K562 (cell line): ENCODE results near the gene C1orf105. TPM values are rescaled to one million over a fixed set of nuclear protein-coding genes. Genes with fewer than 3 reads are reported as not detected.

Source experiments
- CHD2 ChIP-seq: IDR thresholded peaks from 2 replicates; pipeline ENCODE4 v1.6.1; 2011; ENCODE audit warnings: low read depth, low read length
- FOSL1 ChIP-seq: fragments of 200-800 bp; sonication (Bioruptor generic); conservative IDR thresholded peaks from 2 replicates; pipeline ENCODE4 v1.6.1; 2016; ENCODE audit warnings: missing genetic modification characterization, missing compliant biosample characterization
- FOXK2 ChIP-seq, 2 experiments: fragments of 450-650 bp; IDR thresholded peaks in 1 of 2; conservative IDR thresholded peaks in 1 of 2; 2 replicates each; pipeline ENCODE4 v1.6.1; 2016; ENCODE audit warnings: low read depth in 2 of 2, mild to moderate bottlenecking in 1 of 2
- HDAC2 ChIP-seq: fragments of 450-650 bp; IDR thresholded peaks from 2 replicates; pipeline ENCODE4 v1.6.1; 2016; ENCODE audit warnings: mild to moderate bottlenecking
- JUND ChIP-seq, 2 experiments: IDR thresholded peaks; 2 replicates in 1 of 2; 3 replicates in 1 of 2; pipeline ENCODE4 v1.6.1; 2011; ENCODE audit warnings: borderline replicate concordance in 2 of 2, low read depth in 2 of 2, low read length in 2 of 2, improper control_type of control experiment in 1 of 2, missing biosample characterization in 1 of 2, missing genetic modification characterization in 1 of 2, missing genetic modification reagents in 1 of 2
- MCM7 ChIP-seq, 2 experiments: fragments of 450-650 bp; IDR thresholded peaks; 2 replicates each; pipeline ENCODE4 v1.6.1; 2016 to 2018
- MECOM ChIP-seq: fragments of 250-450 bp; sonication (Bioruptor Pico); IDR thresholded peaks from 2 replicates; pipeline ENCODE4 v1.8.0; 2022; ENCODE audit warnings: inconsistent platforms
- MEIS2 ChIP-seq: fragments of 450-650 bp; IDR thresholded peaks from 2 replicates; pipeline ENCODE4 v1.6.1; 2014; ENCODE audit warnings: mild to moderate bottlenecking; ENCODE audit not compliant: partially characterized antibody
- MTF1 ChIP-seq: fragments of 250-450 bp; sonication (Bioruptor Pico); IDR thresholded peaks from 2 replicates; pipeline ENCODE4 v1.9.0; 2021; ENCODE audit warnings: moderate library complexity, mild to moderate bottlenecking, inconsistent platforms, borderline replicate concordance
- NFRKB ChIP-seq: fragments of 450-650 bp; IDR thresholded peaks from 2 replicates; pipeline ENCODE4 v1.6.1; 2016; ENCODE audit warnings: low read depth
- SMARCA4 ChIP-seq: fragments of 450-650 bp; IDR thresholded peaks from 2 replicates; pipeline ENCODE4 v1.6.1; 2016
- SPI1 ChIP-seq: IDR thresholded peaks from 2 replicates; pipeline ENCODE4 v1.6.1; 2011; ENCODE audit warnings: low read depth, low read length, control low read depth, borderline replicate concordance
- TCF7 ChIP-seq: sonication (generic); IDR thresholded peaks from 2 replicates; pipeline ENCODE4 v1.6.1; 2016; ENCODE audit warnings: antibody characterized with exemption, borderline replicate concordance
- TEAD1 ChIP-seq, 2 experiments: fragments of 450-650 bp in 1 of 2; sonication (generic) in 1 of 2; formaldehyde crosslinking; IDR thresholded peaks; 2 replicates each; pipeline versions ENCODE4 v1.4.0 to v1.8.0; 2020 to 2022; ENCODE audit warnings: mild to moderate bottlenecking in 2 of 2, missing genetic modification reagents in 1 of 2
- TRIM24 ChIP-seq, 2 experiments: fragments of 450-650 bp; IDR thresholded peaks; 2 replicates each; pipeline ENCODE4 v1.6.1; 2016
- YY1 ChIP-seq, 3 experiments: IDR thresholded peaks; 2 replicates each; pipeline ENCODE4 v1.6.1; 2011; ENCODE audit warnings: low read length in 2 of 3, mild to moderate bottlenecking in 2 of 3, moderate library complexity in 2 of 3, borderline replicate concordance in 1 of 3, control low read depth in 1 of 3, low read depth in 1 of 3; ENCODE audit not compliant: insufficient read depth in 3 of 3, insufficient replicate concordance in 2 of 3, control insufficient read depth in 1 of 3, insufficient read length in 1 of 3; ENCODE audit errors: extremely low read depth in 1 of 3
- ZBTB8A ChIP-seq: fragments of 450-650 bp; IDR thresholded peaks from 2 replicates; pipeline ENCODE4 v1.6.1; 2018; ENCODE audit warnings: mild to moderate bottlenecking, moderate library complexity; ENCODE audit not compliant: partially characterized antibody
- ZNF507 ChIP-seq: conservative IDR thresholded peaks from 2 replicates; pipeline ENCODE4 v1.6.1; 2017; ENCODE audit warnings: missing genetic modification characterization, missing compliant biosample characterization
- ZNF780A ChIP-seq: fragments of 250-450 bp; sonication (Bioruptor Pico); IDR thresholded peaks from 2 replicates; pipeline ENCODE4 v1.5.0; 2021; ENCODE audit warnings: mild to moderate bottlenecking
- ZNF79 ChIP-seq: fragments of 250-450 bp; sonication (Bioruptor Pico); IDR thresholded peaks from 2 replicates; pipeline ENCODE4 v1.4.0; 2020; ENCODE audit warnings: low read depth, mild to moderate bottlenecking, moderate library complexity
- polyA plus RNA-seq, 8 experiments: library from polyadenylated mRNA; depleted of rRNA in 4 of 8; stranded (reverse) in 5 of 8; unstranded in 3 of 8; fragments of >200 nt; fragmentation: Nextera tagmentation in 2 of 8; fragmentation: Illumina TruSeq in 1 of 8; extraction: Ambion mirVana in 2 of 8; extraction: Trizol in 1 of 8; gene quantifications; 2 replicates each; pipeline versions ENCODE4 v1.2.1 to v1.2.3, GENCODE V29; 2011 to 2014; ENCODE audit warnings: inconsistent platforms in 1 of 8, missing spikeins in 1 of 8
- total RNA-seq, 7 experiments: library from RNA; depleted of rRNA in 6 of 7; stranded (reverse); fragments of >200 nt in 6 of 7; fragmentation: Illumina TruSeq in 2 of 7; extraction: Trizol in 2 of 7; gene quantifications; 2 replicates each; pipeline versions ENCODE4 v1.2.1 to v1.2.3, GENCODE V29; 2011 to 2021; ENCODE audit warnings: low replicate concordance in 1 of 7
- TF ChIP-seq, protein P1 (sequence below), 2 experiments: fragments of 450-650 bp; IDR thresholded peaks; 2 replicates each; pipeline ENCODE4 v1.6.1; 2016
- TF ChIP-seq, protein P2 (sequence below), 3 experiments: fragments of 200-800 bp in 1 of 3; fragments of 250-450 bp in 1 of 3; fragments of 450-650 bp in 1 of 3; sonication (Bioruptor Pico) in 1 of 3; sonication (Bioruptor generic) in 1 of 3; formaldehyde crosslinking in 1 of 3; IDR thresholded peaks; 2 replicates each; pipeline versions ENCODE4 v1.6.1 to v1.8.0; 2016 to 2022; ENCODE audit warnings: mild to moderate bottlenecking in 2 of 3, missing genetic modification characterization in 2 of 3, missing compliant biosample characterization in 1 of 3, moderate library complexity in 1 of 3
- TF ChIP-seq, protein P3 (sequence below): fragments of 450-650 bp; formaldehyde crosslinking; IDR thresholded peaks from 2 replicates; pipeline ENCODE4 v1.4.0; 2020; ENCODE audit warnings: mild to moderate bottlenecking, moderate library complexity

Gene C1orf105
- total and polyA plus RNA-seq, 9 of the 15 experiments (the other 6 are each of a cell fraction or from before 2014, with no cell fraction given): 0.08 TPM; not detected in 8

DNA sequence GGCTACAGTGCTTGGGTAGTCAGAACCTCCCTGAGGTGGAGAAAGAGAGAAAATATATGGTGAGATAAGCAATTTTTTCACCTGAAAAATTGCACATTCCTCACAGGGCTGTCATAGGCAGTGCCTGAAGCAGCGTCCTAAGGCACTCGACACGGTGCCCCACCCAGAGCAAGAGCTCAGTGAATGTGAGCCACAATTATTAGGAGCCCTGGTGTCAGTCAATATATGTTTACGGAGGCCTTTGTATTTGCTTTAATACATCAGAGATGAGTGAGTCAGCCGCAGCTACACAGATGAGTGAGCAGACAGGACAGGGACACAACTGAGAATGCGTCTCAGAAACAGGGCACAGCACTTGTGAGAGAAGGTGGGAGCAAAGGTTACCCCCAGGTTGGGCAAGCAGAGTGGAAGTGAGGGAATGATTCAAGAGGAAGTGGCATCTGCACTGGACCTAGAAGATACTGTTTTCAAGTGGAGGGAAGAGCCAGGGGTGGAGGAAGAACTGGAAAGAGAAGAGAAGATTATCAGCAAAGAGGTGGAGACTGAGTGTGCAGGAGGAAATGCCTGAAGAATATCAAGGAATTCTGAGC is 28.6 kb downstream of the C1orf105 start (continued):
- TF ChIP-seq ZBTB8A (no peak), CHD2 (no peak), MECOM (CRISPR knock-in tag) (no peak), NFRKB (no peak), ZNF79 (no peak), ZNF780A (CRISPR knock-in tag) (no peak), YY1 (IDR thresholded peaks at IDR 0.05; ENCODE audit: borderline replicate concordance in 1 of 3, control insufficient read depth in 1 of 3, extremely low read depth in 1 of 3, insufficient read depth in 3 of 3, insufficient read length in 1 of 3, insufficient replicate concordance in 2 of 3, low read depth in 1 of 3, low read length in 2 of 3) (no peak), FOXK2 (conservative IDR thresholded peaks at IDR 0.05 in 1 of 2, IDR thresholded peaks at IDR 0.05 in 1 of 2; ENCODE audit: low read depth in 2 of 2) (0 out of 4 replicates have a peak, but pooled peaks of 1 of the 2 experiments have one; percentile 23), TRIM24 (IDR thresholded peaks at IDR 0.05) (no peak), TCF7 (no peak), JUND (IDR thresholded peaks at IDR 0.05; ENCODE audit: borderline replicate concordance, low read depth, low read length) (no peak), JUND (tag; IDR thresholded peaks at IDR 0.05; ENCODE audit: borderline replicate concordance, low read depth, low read length) (no peak), MCM7 (IDR thresholded peaks at IDR 0.05) (no peak), HDAC2 (no peak), MTF1 (CRISPR knock-in tag) (no peak), ZNF507 (tag) (no peak), SMARCA4 (no peak), FOSL1 (tag) (peak; percentile 62), SPI1 (peak; percentile 58; the same call in 1 of the 2 replicates), MEIS2 (no peak), TEAD1 (CRISPR knock-in tag; IDR thresholded peaks at IDR 0.05) (no peak)
- TF ChIP-seq, protein P1, sequence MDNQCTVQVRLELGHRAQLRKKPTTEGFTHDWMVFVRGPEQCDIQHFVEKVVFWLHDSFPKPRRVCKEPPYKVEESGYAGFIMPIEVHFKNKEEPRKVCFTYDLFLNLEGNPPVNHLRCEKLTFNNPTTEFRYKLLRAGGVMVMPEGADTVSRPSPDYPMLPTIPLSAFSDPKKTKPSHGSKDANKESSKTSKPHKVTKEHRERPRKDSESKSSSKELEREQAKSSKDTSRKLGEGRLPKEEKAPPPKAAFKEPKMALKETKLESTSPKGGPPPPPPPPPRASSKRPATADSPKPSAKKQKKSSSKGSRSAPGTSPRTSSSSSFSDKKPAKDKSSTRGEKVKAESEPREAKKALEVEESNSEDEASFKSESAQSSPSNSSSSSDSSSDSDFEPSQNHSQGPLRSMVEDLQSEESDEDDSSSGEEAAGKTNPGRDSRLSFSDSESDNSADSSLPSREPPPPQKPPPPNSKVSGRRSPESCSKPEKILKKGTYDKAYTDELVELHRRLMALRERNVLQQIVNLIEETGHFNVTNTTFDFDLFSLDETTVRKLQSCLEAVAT (IDR thresholded peaks at IDR 0.05): peak in 1 of 2 experiments; percentile 51; a peak in 1 of 4 replicates
- TF ChIP-seq, protein P2, sequence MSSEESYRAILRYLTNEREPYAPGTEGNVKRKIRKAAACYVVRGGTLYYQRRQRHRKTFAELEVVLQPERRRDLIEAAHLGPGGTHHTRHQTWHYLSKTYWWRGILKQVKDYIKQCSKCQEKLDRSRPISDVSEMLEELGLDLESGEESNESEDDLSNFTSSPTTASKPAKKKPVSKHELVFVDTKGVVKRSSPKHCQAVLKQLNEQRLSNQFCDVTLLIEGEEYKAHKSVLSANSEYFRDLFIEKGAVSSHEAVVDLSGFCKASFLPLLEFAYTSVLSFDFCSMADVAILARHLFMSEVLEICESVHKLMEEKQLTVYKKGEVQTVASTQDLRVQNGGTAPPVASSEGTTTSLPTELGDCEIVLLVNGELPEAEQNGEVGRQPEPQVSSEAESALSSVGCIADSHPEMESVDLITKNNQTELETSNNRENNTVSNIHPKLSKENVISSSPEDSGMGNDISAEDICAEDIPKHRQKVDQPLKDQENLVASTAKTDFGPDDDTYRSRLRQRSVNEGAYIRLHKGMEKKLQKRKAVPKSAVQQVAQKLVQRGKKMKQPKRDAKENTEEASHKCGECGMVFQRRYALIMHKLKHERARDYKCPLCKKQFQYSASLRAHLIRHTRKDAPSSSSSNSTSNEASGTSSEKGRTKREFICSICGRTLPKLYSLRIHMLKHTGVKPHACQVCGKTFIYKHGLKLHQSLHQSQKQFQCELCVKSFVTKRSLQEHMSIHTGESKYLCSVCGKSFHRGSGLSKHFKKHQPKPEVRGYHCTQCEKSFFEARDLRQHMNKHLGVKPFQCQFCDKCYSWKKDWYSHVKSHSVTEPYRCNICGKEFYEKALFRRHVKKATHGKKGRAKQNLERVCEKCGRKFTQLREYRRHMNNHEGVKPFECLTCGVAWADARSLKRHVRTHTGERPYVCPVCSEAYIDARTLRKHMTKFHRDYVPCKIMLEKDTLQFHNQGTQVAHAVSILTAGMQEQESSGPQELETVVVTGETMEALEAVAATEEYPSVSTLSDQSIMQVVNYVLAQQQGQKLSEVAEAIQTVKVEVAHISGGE (CRISPR knock-in tag; IDR thresholded peaks at IDR 0.05): no peak
- TF ChIP-seq, protein P3, sequence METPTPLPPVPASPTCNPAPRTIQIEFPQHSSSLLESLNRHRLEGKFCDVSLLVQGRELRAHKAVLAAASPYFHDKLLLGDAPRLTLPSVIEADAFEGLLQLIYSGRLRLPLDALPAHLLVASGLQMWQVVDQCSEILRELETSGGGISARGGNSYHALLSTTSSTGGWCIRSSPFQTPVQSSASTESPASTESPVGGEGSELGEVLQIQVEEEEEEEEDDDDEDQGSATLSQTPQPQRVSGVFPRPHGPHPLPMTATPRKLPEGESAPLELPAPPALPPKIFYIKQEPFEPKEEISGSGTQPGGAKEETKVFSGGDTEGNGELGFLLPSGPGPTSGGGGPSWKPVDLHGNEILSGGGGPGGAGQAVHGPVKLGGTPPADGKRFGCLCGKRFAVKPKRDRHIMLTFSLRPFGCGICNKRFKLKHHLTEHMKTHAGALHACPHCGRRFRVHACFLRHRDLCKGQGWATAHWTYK (CRISPR knock-in tag): 0 out of 2 replicates have a peak, but pooled peaks have one; percentile 19
